ENCODE measurements around the gene GOLGA6L24.
"Not testable (repeated sequence)": the region's sequence is repeated elsewhere in the genome, so short reads cannot be mapped to it uniquely, and the experiment has no call there.

- TF ChIP-seq, protein P1, sequence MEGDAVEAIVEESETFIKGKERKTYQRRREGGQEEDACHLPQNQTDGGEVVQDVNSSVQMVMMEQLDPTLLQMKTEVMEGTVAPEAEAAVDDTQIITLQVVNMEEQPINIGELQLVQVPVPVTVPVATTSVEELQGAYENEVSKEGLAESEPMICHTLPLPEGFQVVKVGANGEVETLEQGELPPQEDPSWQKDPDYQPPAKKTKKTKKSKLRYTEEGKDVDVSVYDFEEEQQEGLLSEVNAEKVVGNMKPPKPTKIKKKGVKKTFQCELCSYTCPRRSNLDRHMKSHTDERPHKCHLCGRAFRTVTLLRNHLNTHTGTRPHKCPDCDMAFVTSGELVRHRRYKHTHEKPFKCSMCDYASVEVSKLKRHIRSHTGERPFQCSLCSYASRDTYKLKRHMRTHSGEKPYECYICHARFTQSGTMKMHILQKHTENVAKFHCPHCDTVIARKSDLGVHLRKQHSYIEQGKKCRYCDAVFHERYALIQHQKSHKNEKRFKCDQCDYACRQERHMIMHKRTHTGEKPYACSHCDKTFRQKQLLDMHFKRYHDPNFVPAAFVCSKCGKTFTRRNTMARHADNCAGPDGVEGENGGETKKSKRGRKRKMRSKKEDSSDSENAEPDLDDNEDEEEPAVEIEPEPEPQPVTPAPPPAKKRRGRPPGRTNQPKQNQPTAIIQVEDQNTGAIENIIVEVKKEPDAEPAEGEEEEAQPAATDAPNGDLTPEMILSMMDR (conservative IDR thresholded peaks at IDR 0.05): not testable (repeated sequence)
- not testable (repeated sequence) for TF ChIP-seq ZFX (IDR thresholded peaks at IDR 0.05)
Observed at GRCh38 chr15:28378364-28378763, 20.5 kb upstream of the GOLGA6L24 start, which contains the start of gene GOLGA8F.
